H1 (cell line): Measurements from ENCODE around the gene ZNF618. TPM values are rescaled to one million over a fixed set of nuclear protein-coding genes. Genes with fewer than 3 reads are reported as not detected.

Experiments
- CEBPB ChIP-seq: IDR thresholded peaks from 2 replicates; pipeline ENCODE4 v1.6.1; 2012; ENCODE audit warnings: low read depth, low read length
- HDAC6 ChIP-seq: IDR thresholded peaks from one replicate; pipeline ENCODE4 v1.7.1; 2012; ENCODE audit warnings: low read depth, mild to moderate bottlenecking, inconsistent platforms, low read length, moderate library complexity
- polyA plus RNA-seq, 7 experiments: library from polyadenylated mRNA; depleted of rRNA in 3 of 7; stranded (reverse) in 5 of 7; unstranded in 2 of 7; fragments of >200 nt in 5 of 7; fragments of 200-250 nt in 2 of 7; gene quantifications; 1 replicate in 5 of 7; 2 replicates in 1 of 7; 4 replicates in 1 of 7; pipeline versions ENCODE4 v1.2.1 to v1.2.3, GENCODE V29; 2011 to 2013; ENCODE audit warnings: missing spikeins in 2 of 7, mixed read lengths in 2 of 7
- total RNA-seq: library from RNA; stranded (reverse); fragmentation: NEBNext Ultra II Directional; extraction: Animal tissue kit (Norgen Biotek cat#: 25700); gene quantifications from 2 replicates; pipeline ENCODE4 v1.2.1, GENCODE V29; 2021

ZNF618 gene
- total and polyA plus RNA-seq, 2 of the 8 experiments (the other 6 are each of a cell fraction or from before 2014, with no cell fraction given) = 9.6 to 28.5 TPM

DNA sequence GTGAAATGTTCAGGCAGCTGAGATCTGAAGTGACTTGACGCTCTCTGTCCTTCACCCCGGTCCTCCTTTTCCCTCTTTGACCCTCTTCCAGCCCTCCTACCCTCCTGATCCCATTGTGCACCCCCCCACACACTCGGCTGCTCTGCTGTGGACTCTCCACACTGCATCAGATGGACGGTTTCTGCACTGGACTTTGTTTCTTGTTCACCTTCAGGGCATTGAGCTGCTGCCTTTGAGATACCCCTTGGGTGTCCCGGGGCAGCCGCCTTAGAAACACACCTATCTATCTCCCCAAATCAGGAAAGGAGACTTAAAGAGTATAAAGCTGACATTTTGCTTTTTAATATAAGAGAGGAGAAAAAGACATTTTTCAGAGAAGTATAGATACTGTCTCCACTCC lies 174.5 kb downstream of the ZNF618 start (continued):
- no peak for TF ChIP-seq HDAC6
- TF ChIP-seq CEBPB = no peak
